ENCODE data around the gene LGI1.

DNA sequence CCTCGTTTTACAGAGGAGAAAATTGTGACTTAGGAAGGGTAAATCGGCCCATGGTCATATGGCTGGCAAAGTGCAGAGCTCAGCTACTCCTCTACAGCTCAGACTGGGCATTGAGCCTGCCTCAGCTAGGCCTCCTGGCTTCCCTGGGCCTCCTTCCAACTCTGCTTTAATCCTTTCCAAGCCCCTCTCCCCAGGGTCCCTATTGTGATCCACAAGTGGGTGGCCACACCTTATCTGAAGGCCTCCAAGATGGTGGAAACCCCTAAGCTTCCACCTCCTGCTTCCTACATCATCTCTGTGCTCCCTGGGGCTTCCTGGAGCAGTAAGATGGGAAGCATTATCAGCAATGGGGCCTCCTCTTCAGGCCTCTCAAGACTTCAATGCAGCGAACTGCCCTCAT, 3.0 kb upstream of the LGI1 start:
- TF ChIP-seq, protein P1, sequence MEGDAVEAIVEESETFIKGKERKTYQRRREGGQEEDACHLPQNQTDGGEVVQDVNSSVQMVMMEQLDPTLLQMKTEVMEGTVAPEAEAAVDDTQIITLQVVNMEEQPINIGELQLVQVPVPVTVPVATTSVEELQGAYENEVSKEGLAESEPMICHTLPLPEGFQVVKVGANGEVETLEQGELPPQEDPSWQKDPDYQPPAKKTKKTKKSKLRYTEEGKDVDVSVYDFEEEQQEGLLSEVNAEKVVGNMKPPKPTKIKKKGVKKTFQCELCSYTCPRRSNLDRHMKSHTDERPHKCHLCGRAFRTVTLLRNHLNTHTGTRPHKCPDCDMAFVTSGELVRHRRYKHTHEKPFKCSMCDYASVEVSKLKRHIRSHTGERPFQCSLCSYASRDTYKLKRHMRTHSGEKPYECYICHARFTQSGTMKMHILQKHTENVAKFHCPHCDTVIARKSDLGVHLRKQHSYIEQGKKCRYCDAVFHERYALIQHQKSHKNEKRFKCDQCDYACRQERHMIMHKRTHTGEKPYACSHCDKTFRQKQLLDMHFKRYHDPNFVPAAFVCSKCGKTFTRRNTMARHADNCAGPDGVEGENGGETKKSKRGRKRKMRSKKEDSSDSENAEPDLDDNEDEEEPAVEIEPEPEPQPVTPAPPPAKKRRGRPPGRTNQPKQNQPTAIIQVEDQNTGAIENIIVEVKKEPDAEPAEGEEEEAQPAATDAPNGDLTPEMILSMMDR (optimal IDR thresholded peaks at IDR 0.05 in 1 of 3, IDR thresholded peaks at IDR 0.05 in 1 of 3, conservative IDR thresholded peaks at IDR 0.05 in 1 of 3; ENCODE audit: extremely low read depth in 1 of 3, insufficient read depth in 2 of 3, low read length in 3 of 3) = no peak
- TF ChIP-seq EZH2 (IDR thresholded peaks at IDR 0.05; ENCODE audit: low read length) = no peak

All from keratinocyte (primary cell).